Lower lobe of right lung (tissue), 2 donors: ENCODE data around the gene IL1RL1. TPM values are rescaled to one million over a fixed set of nuclear protein-coding genes. Genes with fewer than 3 reads are reported as not detected.

Source experiments
- ATAC-seq, 2 donors: fragments of 200-7000 bp; cut with Tn5 transposase; one replicate each; pipeline ENCODE4 v1.9.1; 2020 to 2022; ENCODE audit warnings: mild to moderate bottlenecking in 2 of 2, moderate library complexity in 2 of 2
- DNase-seq: peaks from one replicate; pipeline ENCODE4 v3.0.0-alpha.2; 2020
- H3K27ac ChIP-seq: fragments of 200-600 bp; one replicate; pipeline ENCODE4 v1.8.0; 2022
- H3K27me3 ChIP-seq: fragments of 200-600 bp; one replicate; pipeline ENCODE4 v1.8.0; 2022; ENCODE audit warnings: low read depth
- H3K36me3 ChIP-seq: fragments of 200-600 bp; one replicate; pipeline ENCODE4 v1.8.0; 2022; ENCODE audit warnings: mild to moderate bottlenecking
- H3K4me1 ChIP-seq: fragments of 200-600 bp; one replicate; pipeline ENCODE4 v1.8.0; 2022
- H3K4me3 ChIP-seq: fragments of 200-600 bp; one replicate; pipeline ENCODE4 v1.8.0; 2022; ENCODE audit warnings: mild to moderate bottlenecking
- H3K9me3 ChIP-seq: fragments of 200-600 bp; one replicate; pipeline ENCODE4 v1.8.0; 2022
- CTCF ChIP-seq: fragments of 200-600 bp; IDR thresholded peaks from one replicate; pipeline ENCODE4 v1.8.0; 2022; ENCODE audit warnings: antibody characterized with exemption, mild to moderate bottlenecking
- intact Hi-C: fragments of 100-400 bp; cut with DNase I; formaldehyde crosslinking; loops from one replicate; pipeline ENCODE4 v1.11.0; 2022
- total RNA-seq: library from RNA; stranded (reverse); fragmentation: NEBNext Ultra II Directional; extraction: Animal tissue kit (Norgen Biotek cat#: 25700); gene quantifications from one replicate; pipeline ENCODE4 v1.2.1, GENCODE V29; 2021
- donor health status: DM: no; HTN: yes; CAD: no; lungs with severe emphysema.

IL1RL1 gene
- total RNA-seq, 1 donor from 2014 or later = 69.6 TPM

DNA sequence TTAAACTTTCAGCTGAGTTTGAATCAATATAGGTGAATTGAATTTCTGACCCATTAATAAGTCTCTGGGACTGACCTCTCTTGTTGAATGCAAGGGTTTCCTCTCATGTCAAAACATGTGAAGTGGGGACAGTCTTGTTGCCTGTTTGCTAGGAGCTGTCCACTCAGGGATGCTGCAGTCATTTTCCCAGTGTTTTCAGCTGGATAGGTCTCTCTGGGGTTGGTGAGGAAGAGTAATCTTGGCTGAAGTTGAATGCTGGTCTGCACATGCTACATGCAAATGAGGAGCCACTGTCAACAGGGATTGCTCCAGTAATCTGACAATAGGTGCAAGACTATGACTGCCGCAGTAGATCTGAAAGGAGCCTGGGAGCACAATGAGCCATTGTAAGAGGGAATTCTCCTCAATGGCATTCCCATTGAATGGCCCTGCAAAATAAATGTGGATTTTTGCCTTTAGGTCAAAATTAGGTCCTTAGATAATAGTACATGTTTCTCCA lies 34.1 kb upstream of the IL1RL1 start:
- Histone ChIP-seq H3K36me3 (no peaks in the 10 kb centered on the region), H3K27ac (no peak overlapping the region), H3K4me1 (peaks cover 4% of the 10 kb centered on the region), H3K4me3 (no peak overlapping the region), H3K9me3 (no peaks in the 10 kb centered on the region), H3K27me3 (peaks cover 8% of the 10 kb centered on the region)
- no peak for DNase-seq
- ATAC-seq = no peak
- intact Hi-C loops = no loop called here
- TF ChIP-seq CTCF = no peak

GRCh38 chr2:102278720-102279390 lies 32.5 kb upstream of the IL1RL1 start:
- no peak overlapping the region for H3K27ac ChIP-seq
- H3K27me3 ChIP-seq = peaks cover 3% of the 10 kb centered on the region
- DNase-seq (no peak), ATAC-seq (peak; percentile 46 to 50)
- no peaks in the 10 kb centered on the region for H3K36me3 ChIP-seq
- H3K4me1 ChIP-seq = peaks cover 5% of the 10 kb centered on the region
- intact Hi-C loops = no loop called here
- no peak overlapping the region for H3K4me3 ChIP-seq
- no peak for TF ChIP-seq CTCF
- no peaks in the 10 kb centered on the region for H3K9me3 ChIP-seq

DNA sequence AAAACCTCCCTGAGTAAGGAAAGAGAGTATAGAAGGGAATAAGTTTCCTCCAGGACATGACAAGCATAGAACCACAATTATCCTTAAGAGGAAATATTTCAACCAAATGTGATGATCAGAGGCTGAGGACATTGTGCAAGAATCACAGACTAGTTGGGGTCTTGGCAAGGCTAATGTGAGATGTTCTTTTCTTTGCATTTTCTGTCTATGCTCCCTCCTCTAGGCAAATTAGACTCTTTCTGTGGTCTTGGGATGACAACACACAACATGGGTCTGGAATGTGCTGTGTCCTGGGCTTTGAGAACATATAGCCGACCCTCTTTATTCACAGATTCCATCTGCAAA lies 32.0 kb upstream of the IL1RL1 start:
- no peaks in the 10 kb centered on the region for H3K36me3 ChIP-seq
- no peaks in the 10 kb centered on the region for H3K9me3 ChIP-seq
- intact Hi-C loops = no loop called here
- ATAC-seq (no peak), DNase-seq (no peak)
- peaks cover 5% of the 10 kb centered on the region for H3K4me1 ChIP-seq
- H3K27ac ChIP-seq = no peak overlapping the region
- H3K27me3 ChIP-seq = peaks cover 3% of the 10 kb centered on the region
- H3K4me3 ChIP-seq = no peak overlapping the region
- no peak for TF ChIP-seq CTCF

GRCh38 chr2:102282678-102283091 lies 28.7 kb upstream of the IL1RL1 start:
- intact Hi-C loops = no loop called here
- Histone ChIP-seq H3K27me3 (peaks cover 3% of the 10 kb centered on the region), H3K4me1 (peaks cover 5% of the 10 kb centered on the region), H3K4me3 (no peak overlapping the region), H3K9me3 (no peaks in the 10 kb centered on the region), H3K36me3 (no peaks in the 10 kb centered on the region), H3K27ac (no peak overlapping the region)
- ATAC-seq (peak; percentile 35 to 58), DNase-seq (no peak)
- no peak for TF ChIP-seq CTCF

DNA sequence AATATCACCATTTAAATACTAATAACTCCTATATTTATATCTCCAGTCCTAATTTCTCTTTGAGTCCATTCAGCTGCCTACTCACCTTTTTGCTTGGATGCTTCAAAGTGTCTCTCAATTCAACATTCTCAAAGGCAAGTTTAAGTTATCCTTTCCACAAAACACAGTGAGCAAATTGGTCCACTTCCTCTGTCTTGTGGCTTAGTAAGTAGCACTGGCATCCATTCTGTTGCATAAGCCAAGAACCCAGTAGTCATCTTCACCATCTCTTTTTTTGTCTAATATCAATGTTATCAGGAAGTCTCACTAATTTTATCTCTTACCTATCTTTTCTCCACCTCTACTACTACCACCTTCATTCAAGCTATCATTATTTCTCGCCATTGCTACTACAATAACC lies 27.4 kb upstream of the IL1RL1 start:
- ATAC-seq = no peak
- intact Hi-C loops = no loop called here

More for the DNA sequence above, 27.4 kb upstream of the IL1RL1 start:
- Histone ChIP-seq H3K9me3 (no peaks in the 10 kb centered on the region), H3K27me3 (no peaks in the 10 kb centered on the region), H3K4me3 (no peak overlapping the region), H3K4me1 (peaks cover 5% of the 10 kb centered on the region), H3K27ac (no peak overlapping the region), H3K36me3 (no peaks in the 10 kb centered on the region)
- no peak for TF ChIP-seq CTCF
- no peak for DNase-seq
